GM19467 (cell line): ENCODE measurements around the gene DNAJC5G.
"Not testable (repeated sequence)": the region's sequence is repeated elsewhere in the genome, so short reads cannot be mapped to it uniquely, and the experiment has no call there.

Experiments used
- ATAC-seq: cut with Tn5 transposase; IDR thresholded peaks from one replicate; pipeline ENCODE4 v1.9.1; 2021; ENCODE audit warnings: mild to moderate bottlenecking, moderate library complexity; ENCODE audit not compliant: unreplicated experiment

DNAJC5G gene

DNA sequence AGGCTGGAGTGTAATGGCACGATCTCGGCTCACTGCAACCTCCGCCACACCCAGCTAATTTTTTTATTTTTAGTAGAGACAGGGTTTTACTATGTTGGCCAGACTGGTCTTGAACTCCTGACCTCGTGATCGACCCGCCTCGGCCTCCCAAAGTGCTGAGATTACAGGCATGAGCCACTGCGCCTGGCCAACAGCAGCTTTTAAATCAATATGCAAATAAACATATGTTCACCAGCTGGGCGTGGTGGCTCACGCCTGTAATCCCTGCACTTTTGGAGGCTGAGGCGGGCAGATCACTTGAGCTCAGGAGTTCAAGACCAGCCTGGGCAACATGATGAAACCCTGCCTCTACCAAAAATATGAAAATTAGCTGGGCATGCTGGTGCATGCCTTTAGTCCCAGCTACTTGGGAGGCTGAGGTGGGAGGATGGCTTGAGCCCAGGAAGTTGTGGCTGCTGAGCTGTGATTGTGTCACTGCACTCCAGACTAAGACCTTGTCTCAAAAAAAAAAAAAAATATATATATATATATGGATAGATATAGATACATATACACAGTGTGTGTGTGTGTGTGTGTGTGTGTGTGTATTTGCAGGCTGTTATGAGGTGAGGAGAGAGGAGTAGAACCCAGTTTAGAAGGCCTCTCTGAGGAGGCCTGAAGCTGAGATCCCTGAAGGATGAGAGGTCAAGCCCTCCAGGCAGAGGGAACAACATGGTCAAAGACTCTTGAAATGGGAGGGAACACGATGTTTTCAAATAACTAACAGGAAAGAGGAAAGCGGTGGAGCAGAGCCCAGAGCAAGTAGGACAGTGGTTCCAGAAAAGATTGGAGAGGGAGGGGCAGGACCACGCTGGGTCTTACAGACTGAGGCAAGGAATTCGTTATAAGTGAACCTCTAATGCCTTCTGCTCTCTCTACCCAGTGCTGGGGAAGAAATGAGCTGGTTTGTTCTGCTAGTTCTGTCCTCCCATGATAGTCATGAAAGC is 2.4 kb upstream of the DNAJC5G start:
- not testable (repeated sequence) for ATAC-seq

- ATAC-seq, result no peak
Observed at GRCh38 chr2:27278010-27278409, 2.8 kb downstream of the DNAJC5G start.

- no peak for ATAC-seq
Observed at GRCh38 chr2:27280826-27281225, 5.6 kb downstream of the DNAJC5G start.

DNA sequence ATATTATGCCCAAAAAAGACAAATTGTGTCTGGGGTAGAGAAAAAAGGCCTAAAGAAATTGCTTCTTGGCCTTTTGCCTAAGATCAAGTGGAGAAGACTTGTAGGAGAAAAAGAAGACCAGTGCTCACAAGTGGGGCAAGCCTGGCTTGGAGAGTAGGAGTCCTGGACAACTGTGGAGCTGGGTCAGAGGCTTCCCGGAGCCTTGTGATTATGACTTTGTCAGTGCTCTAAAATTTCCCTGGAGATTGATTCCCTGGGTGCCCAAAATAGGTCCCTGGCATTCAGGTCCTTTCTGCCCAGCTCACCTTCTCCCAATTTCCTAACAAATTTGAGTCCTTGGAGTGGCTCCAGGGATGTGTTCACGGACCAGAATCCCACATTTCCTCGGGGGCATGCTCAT is 6.2 kb downstream of the DNAJC5G start:
- ATAC-seq, result no peak

DNA sequence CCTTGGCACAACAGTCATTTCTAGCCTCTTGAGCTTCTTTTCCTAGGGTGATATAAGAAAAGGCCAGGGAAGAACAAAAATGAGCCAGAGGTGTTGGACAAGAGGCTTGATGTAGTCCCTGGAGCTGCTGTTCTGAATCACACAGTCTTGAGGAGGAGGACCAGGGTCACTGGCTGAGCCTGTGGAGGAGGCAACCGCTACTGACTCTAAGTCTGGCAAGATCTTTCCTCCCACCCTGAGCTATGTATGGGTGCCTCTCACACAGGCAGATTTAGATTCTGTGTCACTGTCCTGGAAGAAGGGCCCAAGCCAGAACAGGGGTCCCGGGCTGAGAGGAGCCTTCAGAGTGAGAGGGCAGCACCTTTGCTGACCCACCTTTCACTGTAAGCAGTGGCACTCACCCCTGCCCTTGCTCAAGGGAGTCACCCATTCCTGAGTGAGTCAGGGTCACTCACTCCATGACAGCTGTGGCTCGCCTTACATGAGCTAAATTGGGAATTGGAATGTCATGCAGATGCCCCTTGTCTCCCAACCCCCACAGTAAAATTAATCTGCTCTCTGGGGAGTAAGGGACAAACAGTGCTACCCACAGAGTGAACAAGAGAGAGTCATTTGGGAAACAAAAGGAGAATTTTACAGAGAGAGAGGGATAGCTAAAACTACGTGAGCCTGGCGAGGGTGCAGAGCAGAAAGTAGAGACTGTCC is 6.8 kb downstream of the DNAJC5G start, which contains the start of gene TRIM54:
TSS of gene TRIM54 (plus strand) at position 575 of the 705 bp plus-strand sequence. CDS start 303 bp downstream, outside the sequence.
- no peak for ATAC-seq

DNA sequence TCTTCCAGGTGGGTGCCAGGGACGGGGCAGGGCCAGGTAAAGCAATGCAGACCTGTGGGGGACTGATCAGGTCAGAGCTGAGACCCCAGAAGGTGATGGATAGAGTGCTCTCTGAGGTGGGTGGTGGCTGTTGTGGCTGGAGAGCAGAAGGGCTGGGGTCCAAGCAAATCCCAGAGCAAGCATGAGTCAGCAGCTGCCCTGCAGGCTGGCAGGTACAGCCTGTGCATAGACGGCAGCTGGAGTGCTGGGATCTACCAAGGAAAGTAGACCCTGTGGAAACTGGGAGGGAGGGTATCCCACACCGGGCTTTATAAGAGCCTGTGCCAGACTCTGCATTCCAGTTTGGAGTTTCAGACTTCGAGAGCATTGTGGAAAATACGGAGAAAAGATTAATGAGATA is 7.7 kb downstream of the DNAJC5G start:
- ATAC-seq, result no peak

GRCh38 chr2:27284996-27285395 is 9.8 kb downstream of the DNAJC5G start:
- ATAC-seq, result no peak

DNA sequence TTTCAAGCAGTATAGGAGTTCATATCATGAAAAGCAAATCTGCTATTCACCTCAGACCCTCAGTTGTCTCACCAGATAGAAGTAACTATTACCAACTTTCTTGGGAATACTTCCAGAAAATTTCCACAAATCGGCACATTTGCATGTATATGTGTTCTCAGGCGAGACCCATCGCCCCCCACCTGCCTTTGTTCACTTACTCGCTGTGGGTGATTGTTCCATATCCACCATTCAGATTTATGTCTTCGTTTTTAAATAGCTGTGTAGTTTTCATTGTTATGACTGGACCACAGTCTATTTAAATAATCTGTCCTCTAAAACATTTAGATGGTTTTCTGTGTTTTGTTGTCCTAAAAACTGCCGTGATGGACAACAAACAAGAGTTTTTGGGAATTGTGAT is 10.2 kb downstream of the DNAJC5G start:
- ATAC-seq, result no peak

DNA sequence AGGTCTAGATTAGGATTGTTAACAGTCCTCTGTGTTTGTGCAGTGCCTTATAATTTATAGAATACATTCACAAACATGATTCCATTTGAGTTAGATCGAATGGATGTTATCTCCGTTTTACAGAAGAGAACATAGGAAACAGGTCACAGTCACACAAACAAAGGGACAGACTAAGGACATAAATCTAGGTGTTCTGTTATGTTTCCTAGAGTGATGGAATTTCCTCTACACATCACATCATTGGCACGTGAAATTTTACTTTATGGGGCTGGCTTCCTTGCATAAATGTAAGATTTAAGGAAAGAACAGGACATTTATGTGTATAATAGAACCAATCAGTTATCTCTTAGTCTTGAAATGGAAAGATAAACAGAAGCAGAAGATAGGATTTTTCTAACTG is 13.4 kb downstream of the DNAJC5G start:
- no peak for ATAC-seq

GRCh38 chr2:27290549-27290948 is 15.3 kb downstream of the DNAJC5G start:
- no peak for ATAC-seq

- ATAC-seq, result no peak
Observed at GRCh38 chr2:27291865-27292264, 16.6 kb downstream of the DNAJC5G start.

- ATAC-seq, result no peak
Observed at GRCh38 chr2:27294928-27295327, 19.7 kb downstream of the DNAJC5G start.

DNA sequence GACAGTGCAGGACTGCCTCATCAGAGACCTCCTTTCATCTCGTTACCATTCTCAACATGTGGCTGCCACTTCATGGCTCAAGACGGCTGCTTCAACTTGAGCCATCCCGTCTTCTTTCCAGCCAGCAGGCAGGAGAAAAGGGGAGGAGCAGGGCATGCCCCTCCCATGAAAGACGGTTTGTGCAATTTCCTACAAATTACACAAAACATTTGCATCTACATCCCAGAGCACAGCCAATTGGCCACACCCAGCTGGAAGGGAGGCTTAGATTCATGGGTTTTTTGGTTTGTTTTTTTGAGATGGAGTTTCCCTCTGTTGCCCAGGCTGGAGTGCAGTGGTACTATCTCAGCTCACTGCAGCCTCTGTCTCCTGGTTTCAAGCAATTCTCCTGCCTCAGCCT is 21.2 kb downstream of the DNAJC5G start:
- no peak for ATAC-seq

GRCh38 chr2:27297195-27297594 is 22.0 kb downstream of the DNAJC5G start:
- no peak for ATAC-seq

GRCh38 chr2:27298391-27299080 is 23.3 kb downstream of the DNAJC5G start:
- ATAC-seq, result no peak

DNA sequence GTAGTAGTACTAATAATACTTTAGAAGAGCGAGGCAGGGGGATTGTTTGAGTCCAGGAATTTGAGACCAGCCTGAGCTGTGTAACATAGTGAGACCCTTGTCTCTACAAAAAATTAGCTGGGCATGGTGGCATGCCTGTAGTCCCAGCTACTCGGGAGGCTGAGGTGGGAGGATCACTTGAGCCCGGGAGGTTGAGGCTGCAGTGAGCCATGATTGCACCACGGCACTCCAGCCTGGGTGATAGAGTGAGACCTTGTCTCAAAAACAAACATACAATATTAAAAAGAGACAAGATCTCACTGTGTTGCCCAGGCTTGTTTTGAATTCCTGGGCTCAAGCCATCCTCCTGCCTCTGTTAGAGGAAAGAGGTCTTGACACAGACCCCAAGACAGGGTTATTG is 25.4 kb downstream of the DNAJC5G start:
- ATAC-seq, result not testable (repeated sequence)

GRCh38 chr2:27303093-27304025 is 28.1 kb downstream of the DNAJC5G start:
- ATAC-seq, result no peak

- no peak for ATAC-seq
Observed at GRCh38 chr2:27304488-27305240, 29.4 kb downstream of the DNAJC5G start.

DNA sequence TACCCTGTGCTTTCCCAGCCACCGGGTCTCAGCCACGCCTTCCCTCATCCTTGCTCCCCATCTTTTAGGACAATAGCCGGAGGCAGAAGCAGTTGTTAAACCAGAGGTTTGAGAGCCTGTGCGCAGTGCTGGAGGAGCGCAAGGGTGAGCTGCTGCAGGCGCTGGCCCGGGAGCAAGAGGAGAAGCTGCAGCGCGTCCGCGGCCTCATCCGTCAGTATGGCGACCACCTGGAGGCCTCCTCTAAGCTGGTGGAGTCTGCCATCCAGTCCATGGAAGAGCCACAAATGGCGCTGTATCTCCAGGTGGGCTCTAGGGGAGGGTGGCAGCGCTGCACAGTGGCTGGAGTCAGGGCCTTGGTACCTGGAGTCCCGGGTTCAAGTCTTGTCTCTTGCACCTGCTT is 30.3 kb downstream of the DNAJC5G start:
- ATAC-seq, result no peak
